Measurements from ENCODE around the gene AARSD1.
"Not testable (repeated sequence)": the region's sequence is repeated elsewhere in the genome, so short reads cannot be mapped to it uniquely, and the experiment has no call there.

Gene AARSD1

GRCh38 chr17:42964161-42964932 is at the start of gene AARSD1:
Gene AARSD1 (minus strand): TSS chr17:42964454. CDS start chr17:42964440, 14 bp downstream.
- peak; percentile 93 for DNase-seq

- DNase-seq, result no peak
Measured at GRCh38 chr17:43013296-43013695, 49.0 kb upstream of the AARSD1 start.

GRCh38 chr17:43011728-43012472 is 47.6 kb upstream of the AARSD1 start:
- no peak for DNase-seq

GRCh38 chr17:43010667-43011308 is 46.5 kb upstream of the AARSD1 start:
- DNase-seq, result no peak

GRCh38 chr17:43006639-43007551 is 42.6 kb upstream of the AARSD1 start, which contains the start of gene IFI35:
Gene IFI35 (plus strand): TSS chr17:43006784. CDS start chr17:43006948, 164 bp downstream.
- peak; percentile 93 for DNase-seq

GRCh38 chr17:43003542-43004172 is 39.4 kb upstream of the AARSD1 start:
- DNase-seq, result no peak

- DNase-seq, result not testable (repeated sequence)
Measured at GRCh38 chr17:43000894-43001293, 36.6 kb upstream of the AARSD1 start.

- no peak for DNase-seq
Measured at GRCh38 chr17:42999003-42999525, 34.8 kb upstream of the AARSD1 start.

- peak; percentile 100 for DNase-seq
Measured at GRCh38 chr17:42997984-42998938, 34.0 kb upstream of the AARSD1 start, which contains the start of gene RPL27. Gene RPL27 (plus strand): TSS chr17:42998419. CDS start chr17:42998751, 332 bp downstream.

- no peak for DNase-seq
Measured at GRCh38 chr17:42997390-42997983, 33.2 kb upstream of the AARSD1 start.

GRCh38 chr17:42993913-42994312 is 29.7 kb upstream of the AARSD1 start:
- not testable (repeated sequence) for DNase-seq

- DNase-seq, result no peak
Measured at GRCh38 chr17:42992872-42993271, 28.6 kb upstream of the AARSD1 start.

GRCh38 chr17:42991471-42991870 is 27.2 kb upstream of the AARSD1 start:
- DNase-seq, result no peak

- no peak for DNase-seq
Measured at GRCh38 chr17:42989726-42990652, 25.7 kb upstream of the AARSD1 start.

GRCh38 chr17:42989141-42989540 is 24.9 kb upstream of the AARSD1 start:
- DNase-seq, result no peak

- peak; percentile 92 for DNase-seq
Measured at GRCh38 chr17:42985225-42985624, 21.0 kb upstream of the AARSD1 start.

- no peak for DNase-seq
Measured at GRCh38 chr17:42982266-42982665, 18.0 kb upstream of the AARSD1 start.

- peak; percentile 34 for DNase-seq
Measured at GRCh38 chr17:42980766-42981397, 16.6 kb upstream of the AARSD1 start.
